ENCODE results near the gene KIAA0319L. TPM values are rescaled to one million over a fixed set of nuclear protein-coding genes. Genes with fewer than 3 reads are reported as not detected.

The KIAA0319L gene
- polyA plus RNA-seq, 2 of the 4 experiments (the other 2 are of a cell fraction) = 18.2 to 36.9 TPM

GRCh38 chr1:35565742-35566133 lies 8.5 kb upstream of the KIAA0319L start:
- WGBS (ENCODE audit: missing lambda C conversion rate) = 80% methylated on average over 1 of the region's 11 CpGs
- ChIA-PET CTCF (interaction anchor here (0.6 to 5.9 kb wide), 14 partner anchors 8 to 199 kb away, joined by 3 to 62 read pairs (median 5); partner anchors contain the start of gene TFAP2E), POLR2A (interaction anchor here (1.5 kb wide), 1 partner anchor 204 kb away, joined by 6 read pairs; the partner anchor contains the start of gene CLSPN)
- FAIRE-seq = no peak
- Histone ChIP-seq H3K4me3 (no peak overlapping the region), H3K9me3 (no peaks in the 10 kb centered on the region), H3K4me2 (no peak overlapping the region), H3K4me1 (no peaks in the 10 kb centered on the region; the same call in 2 of the 3 replicates), H3K27ac (no peak overlapping the region)
- no peak for TF ChIP-seq KDM1A (IDR thresholded peaks at IDR 0.05; ENCODE audit: low read depth)
- no peak for DNase-seq (ENCODE audit: low read depth in 1 of 2, low spot score in 1 of 2)
- no peak for ATAC-seq

DNA sequence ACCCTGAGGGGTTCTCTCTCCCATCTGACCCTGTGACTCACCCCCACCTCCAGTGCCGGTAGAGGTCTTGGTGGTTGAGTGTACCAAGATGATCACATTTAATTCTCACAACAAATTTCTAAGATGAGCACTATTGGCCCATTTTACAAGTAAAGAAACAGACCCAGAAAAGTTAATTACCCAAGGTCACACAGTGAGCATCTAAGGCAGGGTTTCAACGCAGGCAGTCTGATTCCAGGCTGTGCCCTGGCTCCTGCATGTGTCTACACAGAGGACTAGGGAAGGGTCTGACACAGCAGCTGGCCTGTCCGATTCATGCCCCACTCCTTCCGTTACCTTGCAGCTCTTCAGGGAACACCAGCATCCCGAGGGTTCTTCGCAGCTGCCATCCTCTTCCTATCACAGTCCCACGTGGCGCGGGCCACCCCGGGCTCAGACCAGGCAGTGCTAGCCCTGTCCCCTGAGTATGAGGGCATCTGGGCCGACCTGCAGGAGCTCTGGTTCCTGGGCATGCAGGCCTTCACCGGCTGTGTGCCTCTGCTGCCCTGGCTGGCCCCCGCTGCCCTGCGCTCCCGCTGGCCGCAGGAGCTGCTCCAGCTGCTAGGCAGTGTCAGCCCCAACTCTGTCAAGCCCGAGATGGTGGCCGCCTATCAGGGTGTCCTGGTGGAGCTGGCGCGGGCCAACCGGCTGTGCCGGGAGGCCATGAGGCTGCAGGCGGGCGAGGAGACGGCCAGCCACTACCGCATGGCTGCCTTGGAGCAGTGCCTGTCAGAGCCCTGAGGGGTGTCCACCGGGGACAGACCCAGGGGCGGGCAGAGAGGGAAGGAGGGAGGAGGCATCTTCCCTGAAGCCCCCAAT lies 7.9 kb upstream of the KIAA0319L start:
- TF ChIP-seq NR3C1 (IDR thresholded peaks at IDR 0.05) (no peak), FOSL2 (IDR thresholded peaks at IDR 0.05) (no peak), FOSL2 (CRISPR knock-in tag; IDR thresholded peaks at IDR 0.05) (peak; percentile 20; the same call in 1 of the 2 replicates)
- ChIA-PET CTCF (interaction anchor here (0.6 to 5.9 kb wide), 30 partner anchors 8 to 740 kb away, joined by 3 to 62 read pairs (median 4); partner anchors contain the start of gene TFAP2E), POLR2A (interaction anchor here (1.5 kb wide), 1 partner anchor 204 kb away, joined by 6 read pairs; the partner anchor contains the start of gene CLSPN)
- no peak overlapping the region for H3K27ac ChIP-seq
- no peak overlapping the region for H3K4me3 ChIP-seq
- ATAC-seq (no peak; a peak in 1 of 6 replicates), FAIRE-seq (no peak), DNase-seq (ENCODE audit: low read depth in 1 of 2, low spot score in 1 of 2) (no peak)
- no peaks in the 10 kb centered on the region; the same call in 2 of the 3 replicates for H3K4me1 ChIP-seq
- H3K9me3 ChIP-seq = no peaks in the 10 kb centered on the region
- WGBS (ENCODE audit: missing lambda C conversion rate) = 72% methylated on average over 12 of the region's 28 CpGs
- no peak overlapping the region for H3K4me2 ChIP-seq

DNA sequence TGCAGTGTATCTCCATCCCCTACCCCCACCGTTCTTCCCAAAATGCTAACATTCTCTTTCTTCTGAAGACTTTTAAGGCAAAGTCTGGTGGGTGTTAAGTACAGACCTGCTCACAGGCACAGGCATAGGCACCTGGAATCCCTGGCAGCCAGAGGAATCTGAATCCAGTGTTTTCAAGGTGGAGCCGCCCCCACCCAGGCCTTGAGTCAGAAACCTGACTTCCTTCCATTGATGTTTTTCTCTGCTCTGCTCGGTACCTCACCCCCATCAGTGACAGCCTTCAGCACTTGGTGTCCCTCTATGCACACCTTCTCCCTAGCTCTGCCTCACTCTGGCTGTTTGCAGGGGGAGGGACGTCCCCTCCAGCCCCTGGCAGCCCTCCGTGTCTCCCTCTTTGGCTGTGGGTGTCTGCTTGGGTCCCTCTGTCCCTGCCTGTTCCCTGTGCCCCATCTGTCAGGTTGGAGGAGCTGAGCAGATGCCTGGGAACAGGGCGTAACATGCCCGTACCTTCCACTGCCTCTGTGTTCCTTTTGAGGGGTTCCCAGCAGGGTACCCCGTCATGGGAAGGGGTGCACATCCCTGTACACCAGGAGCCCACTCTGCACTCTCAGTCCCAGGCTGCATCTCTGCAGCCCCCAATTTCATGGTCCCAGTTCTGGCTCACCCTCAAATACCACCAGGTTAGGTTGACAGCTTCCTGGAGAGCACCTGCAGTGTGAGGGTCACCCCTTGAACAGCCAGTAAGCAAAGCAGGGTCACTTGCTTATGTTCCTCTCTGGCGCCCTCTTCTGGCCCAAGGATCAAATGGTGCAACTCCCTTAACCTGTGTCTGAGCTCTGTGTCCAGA lies 7.1 kb upstream of the KIAA0319L start:
- FAIRE-seq = no peak
- Histone ChIP-seq H3K4me1 (peaks cover under 1% of the 10 kb centered on the region; the same call in 1 of the 3 replicates), H3K27ac (no peak overlapping the region), H3K4me3 (no peak overlapping the region), H3K9me3 (no peaks in the 10 kb centered on the region), H3K4me2 (no peak overlapping the region)
- ChIA-PET CTCF (interaction anchor here (0.6 to 5.9 kb wide), 29 partner anchors 8 to 739 kb away, joined by 3 to 62 read pairs (median 4); partner anchors contain the start of gene TFAP2E), POLR2A (interaction anchor here (1.5 kb wide), 1 partner anchor 205 kb away, joined by 6 read pairs; the partner anchor contains the start of gene CLSPN)
- WGBS (ENCODE audit: missing lambda C conversion rate) = 62% methylated on average over 9 of the region's 9 CpGs
- TF ChIP-seq TFCP2L1 (CRISPR knock-in tag; IDR thresholded peaks at IDR 0.05) (no peak), CBX8 (IDR thresholded peaks at IDR 0.05) (no peak), NR3C1 (IDR thresholded peaks at IDR 0.05) (no peak), CEBPB (IDR thresholded peaks at IDR 0.05) (peak in 1 of 2 experiments; percentile 28; a peak in 1 of 4 replicates), CTCF (IDR thresholded peaks at IDR 0.05) (peak; percentile 70), CHD4 (IDR thresholded peaks at IDR 0.05; ENCODE audit: borderline replicate concordance) (no peak), SMC3 (IDR thresholded peaks at IDR 0.05) (peak; percentile 41; the same call in 1 of the 3 replicates), ZNF302 (CRISPR knock-in tag; IDR thresholded peaks at IDR 0.05) (no peak), RAD21 (conservative IDR thresholded peaks at IDR 0.05 in 1 of 2, IDR thresholded peaks at IDR 0.05 in 1 of 2) (peak; percentile 47 to 48), POLR2A (IDR thresholded peaks at IDR 0.05; ENCODE audit: low read length) (no peak), JUN (IDR thresholded peaks at IDR 0.05) (no peak), EP300 (IDR thresholded peaks at IDR 0.05) (no peak), HDAC2 (IDR thresholded peaks at IDR 0.05) (no peak)
- peak; percentile 69 to 81 for DNase-seq (ENCODE audit: low read depth in 1 of 2, low spot score in 1 of 2)
- peak; percentile 60 to 83 for ATAC-seq
